OCI-LY7 (cell line): ENCODE data around the gene SH3BP1. TPM values are rescaled to one million over a fixed set of nuclear protein-coding genes. Genes with fewer than 3 reads are reported as not detected.

Source experiments
- BruUV-seq: library from RNA; stranded (reverse); fragments of 400-500 nt; replicated peaks from 2 replicates; lab custom pipeline; 2021; lab: Mats Ljungman, UMichigan
- CTCF ChIA-PET: fragments of 300-600 bp; sonication (Branson Sonifier 250); formaldehyde crosslinking; loops from one replicate; lab custom pipeline; 2022; ENCODE audit warnings: antibody characterized with exemption; ENCODE audit not compliant: unreplicated experiment; lab: Charles Lee
- POLR2A ChIA-PET: fragments of 300-600 bp; sonication (Branson Sonifier 250); formaldehyde crosslinking; loops from one replicate; lab custom pipeline; 2022; ENCODE audit warnings: antibody characterized with exemption; lab: Charles Lee
- DNase-seq: peaks from one replicate; pipeline ENCODE4 v3.0.0-alpha.2; 2015; ENCODE audit warnings: low spot score
- H2AFZ ChIP-seq: fragments of 200-600 bp; sonication (generic), shearing (Covaris generic); 2 replicates; pipeline ENCODE4 v1.6.1; 2014; ENCODE audit warnings: mild to moderate bottlenecking, antibody characterized with exemption, low read length, moderate library complexity
- H3K27ac ChIP-seq: fragments of 200-600 bp; sonication (generic); 2 replicates; pipeline ENCODE4 v1.5.1; 2014; ENCODE audit warnings: mixed run types, low read depth, mild to moderate bottlenecking, moderate library complexity, low read length, inconsistent platforms; ENCODE audit not compliant: poor library complexity, severe bottlenecking
- H3K36me3 ChIP-seq: fragments of 200-600 bp; sonication (generic); 2 replicates; pipeline ENCODE4 v1.6.1; 2014; ENCODE audit warnings: mild to moderate bottlenecking, antibody characterized with exemption, low read length, moderate library complexity, mixed read lengths; ENCODE audit not compliant: insufficient read depth
- H3K4me1 ChIP-seq: fragments of 200-600 bp; sonication (generic); 2 replicates; pipeline ENCODE4 v1.5.1; 2014; ENCODE audit warnings: mild to moderate bottlenecking, low read length; ENCODE audit not compliant: insufficient read depth, poor library complexity, severe bottlenecking
- H3K4me2 ChIP-seq: fragments of 200-600 bp; sonication (generic); 2 replicates; pipeline ENCODE4 v1.6.1; 2014; ENCODE audit warnings: mild to moderate bottlenecking, low read length
- H3K4me3 ChIP-seq: fragments of 200-600 bp; sonication (generic); 2 replicates; pipeline ENCODE4 v1.5.1; 2014; ENCODE audit warnings: mild to moderate bottlenecking, low read depth, low read length; ENCODE audit not compliant: poor library complexity, severe bottlenecking
- H3K79me2 ChIP-seq: fragments of 200-600 bp; sonication (generic); 2 replicates; pipeline ENCODE4 v1.6.1; 2016; ENCODE audit warnings: low read depth, mild to moderate bottlenecking, low read length, moderate library complexity, mixed read lengths; ENCODE audit not compliant: insufficient read depth
- H3K9me2 ChIP-seq: fragments of 200-600 bp; sonication (generic); 2 replicates; pipeline ENCODE4 v1.6.1; 2016; ENCODE audit warnings: mild to moderate bottlenecking, low read length, mixed read lengths; ENCODE audit not compliant: insufficient read depth
- H3K9me3 ChIP-seq: fragments of 200-600 bp; sonication (generic); 2 replicates; pipeline ENCODE4 v1.6.1; 2014; ENCODE audit warnings: mild to moderate bottlenecking, mixed run types, low read length, mixed read lengths
- H4K20me1 ChIP-seq: fragments of 200-600 bp; sonication (generic); 2 replicates; pipeline ENCODE4 v1.6.1; 2014; ENCODE audit warnings: mild to moderate bottlenecking, antibody characterized with exemption, low read length, moderate library complexity, mixed read lengths; ENCODE audit not compliant: insufficient read depth
- EZH2phosphoT487 ChIP-seq: fragments of 200-600 bp; sonication (generic); IDR thresholded peaks from 2 replicates; pipeline ENCODE4 v1.6.1; 2018; ENCODE audit warnings: low read depth, borderline replicate concordance, mild to moderate bottlenecking, mixed run types, antibody characterized with exemption, low read length, moderate library complexity, mixed read lengths
- intact Hi-C: fragments of 100-400 bp; cut with micrococcal nuclease; formaldehyde crosslinking; loops from one replicate; pipeline ENCODE4 v1.10.0; 2022; ENCODE audit not compliant: unreplicated experiment
- total RNA-seq, 2 experiments: library from RNA; depleted of rRNA in 1 of 2; stranded (reverse); fragments of >200 nt in 1 of 2; shearing (Covaris generic) in 1 of 2; gene quantifications; 2 replicates each; pipeline ENCODE4 v1.2.3, GENCODE V29; 2014 to 2022
- TF ChIP-seq, protein P1 (sequence below): fragments of 200-600 bp; sonication (generic); conservative IDR thresholded peaks from 2 replicates; pipeline ENCODE4 v1.5.1; 2014; ENCODE audit warnings: mild to moderate bottlenecking, antibody characterized with exemption, low read length, moderate library complexity, mixed read lengths

Gene SH3BP1
- total RNA-seq, 2 experiments from 2014 or later, result 15.3 to 48.4 TPM

DNA sequence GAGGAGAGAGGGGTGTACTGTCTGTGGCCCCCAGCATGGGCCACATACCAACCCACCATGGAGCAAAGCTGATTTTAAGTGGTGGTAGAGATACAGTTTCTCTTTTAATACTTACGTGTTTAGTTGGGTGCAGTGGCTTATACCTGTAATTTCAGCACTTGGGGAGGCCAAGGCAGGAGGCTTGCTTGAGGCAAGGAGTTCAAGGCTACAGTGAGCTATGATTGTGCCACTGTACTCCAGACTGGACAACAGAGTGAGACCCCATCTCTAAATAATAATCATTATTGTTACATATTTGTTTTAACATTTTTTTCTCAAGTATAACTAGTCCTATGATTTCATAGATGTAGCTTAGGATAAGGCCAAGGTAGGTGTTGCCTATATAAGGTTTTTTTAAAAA lies 22.0 kb upstream of the SH3BP1 start:
- BruUV-seq, result TSS peak; percentile 69
- no peak overlapping the region for H3K4me3 ChIP-seq
- no peaks in the 10 kb centered on the region for H3K9me2 ChIP-seq
- TF ChIP-seq, protein P1, sequence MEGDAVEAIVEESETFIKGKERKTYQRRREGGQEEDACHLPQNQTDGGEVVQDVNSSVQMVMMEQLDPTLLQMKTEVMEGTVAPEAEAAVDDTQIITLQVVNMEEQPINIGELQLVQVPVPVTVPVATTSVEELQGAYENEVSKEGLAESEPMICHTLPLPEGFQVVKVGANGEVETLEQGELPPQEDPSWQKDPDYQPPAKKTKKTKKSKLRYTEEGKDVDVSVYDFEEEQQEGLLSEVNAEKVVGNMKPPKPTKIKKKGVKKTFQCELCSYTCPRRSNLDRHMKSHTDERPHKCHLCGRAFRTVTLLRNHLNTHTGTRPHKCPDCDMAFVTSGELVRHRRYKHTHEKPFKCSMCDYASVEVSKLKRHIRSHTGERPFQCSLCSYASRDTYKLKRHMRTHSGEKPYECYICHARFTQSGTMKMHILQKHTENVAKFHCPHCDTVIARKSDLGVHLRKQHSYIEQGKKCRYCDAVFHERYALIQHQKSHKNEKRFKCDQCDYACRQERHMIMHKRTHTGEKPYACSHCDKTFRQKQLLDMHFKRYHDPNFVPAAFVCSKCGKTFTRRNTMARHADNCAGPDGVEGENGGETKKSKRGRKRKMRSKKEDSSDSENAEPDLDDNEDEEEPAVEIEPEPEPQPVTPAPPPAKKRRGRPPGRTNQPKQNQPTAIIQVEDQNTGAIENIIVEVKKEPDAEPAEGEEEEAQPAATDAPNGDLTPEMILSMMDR, result no peak
- no peak for TF ChIP-seq EZH2phosphoT487
- peak overlapping the region; percentile 64; the same call in 1 of the 2 replicates for H3K4me2 ChIP-seq
- peaks cover 84% of the 10 kb centered on the region for H3K36me3 ChIP-seq
- ChIA-PET POLR2A (interaction anchor here (1.7 to 2.8 kb wide), 2 partner anchors 9 to 10 kb away, joined by 4 to 25 read pairs; partner anchors contain the start of gene GGA1), CTCF (no interaction called here)
- peaks cover 24% of the 10 kb centered on the region for H3K4me1 ChIP-seq
- H4K20me1 ChIP-seq, result no peaks in the 10 kb centered on the region
- H2AFZ ChIP-seq, result no peak overlapping the region
- intact Hi-C loops, result no loop called here
- no peaks in the 10 kb centered on the region for H3K79me2 ChIP-seq
- peak overlapping the region; percentile 85 for H3K27ac ChIP-seq
- DNase-seq, result no peak
- no peaks in the 10 kb centered on the region for H3K9me3 ChIP-seq

DNA sequence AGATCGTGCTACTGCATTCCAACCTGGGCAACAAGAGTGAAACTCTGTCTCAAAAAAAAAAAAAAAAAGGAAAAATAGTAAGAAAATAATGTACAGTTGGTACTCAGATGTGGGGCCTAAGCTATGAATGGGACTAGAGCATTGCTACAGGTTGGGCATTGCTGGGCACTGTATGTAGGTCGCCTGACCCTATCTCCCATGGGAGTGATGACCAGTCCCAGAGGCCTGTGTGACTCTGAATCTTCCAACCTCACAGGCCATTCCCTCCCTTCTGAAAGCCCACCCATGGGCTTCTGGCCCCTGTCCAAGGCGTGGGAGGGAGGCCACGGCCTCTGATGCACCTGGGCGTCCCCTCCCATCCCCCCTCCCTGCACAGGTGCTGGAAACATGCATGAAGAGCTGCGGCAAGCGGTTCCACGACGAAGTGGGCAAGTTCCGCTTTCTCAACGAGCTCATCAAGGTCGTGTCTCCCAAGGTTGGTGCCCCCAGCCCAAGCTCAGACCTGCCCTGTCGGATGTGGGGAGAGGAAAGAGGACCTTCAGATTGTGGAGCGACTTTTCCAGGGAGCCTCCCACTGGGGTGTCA lies 21.3 kb upstream of the SH3BP1 start:
- TF ChIP-seq, protein P1, result no peak
- no peak for TF ChIP-seq EZH2phosphoT487
- ChIA-PET CTCF (interaction anchor here (0.6 to 1.3 kb wide), 5 partner anchors 9 to 727 kb away, joined by 3 to 7 read pairs (median 6); partner anchors contain the start of gene RAC2), POLR2A (interaction anchor here (0.7 to 2.8 kb wide), 5 partner anchors 9 to 60 kb away, joined by 3 to 25 read pairs (median 4); partner anchors contain the start of genes GGA1 and PDXP)
- Histone ChIP-seq H3K27ac (peak overlapping the region; percentile 85), H4K20me1 (no peaks in the 10 kb centered on the region), H3K9me3 (no peaks in the 10 kb centered on the region), H3K4me1 (peaks cover 25% of the 10 kb centered on the region), H3K4me3 (peak overlapping the region; percentile 20), H3K9me2 (no peaks in the 10 kb centered on the region), H3K79me2 (no peaks in the 10 kb centered on the region), H3K36me3 (peaks cover 86% of the 10 kb centered on the region), H2AFZ (no peak overlapping the region), H3K4me2 (peak overlapping the region; percentile 64)
- no TSS peak for BruUV-seq
- intact Hi-C loops, result no loop called here
- DNase-seq, result peak; percentile 88

DNA sequence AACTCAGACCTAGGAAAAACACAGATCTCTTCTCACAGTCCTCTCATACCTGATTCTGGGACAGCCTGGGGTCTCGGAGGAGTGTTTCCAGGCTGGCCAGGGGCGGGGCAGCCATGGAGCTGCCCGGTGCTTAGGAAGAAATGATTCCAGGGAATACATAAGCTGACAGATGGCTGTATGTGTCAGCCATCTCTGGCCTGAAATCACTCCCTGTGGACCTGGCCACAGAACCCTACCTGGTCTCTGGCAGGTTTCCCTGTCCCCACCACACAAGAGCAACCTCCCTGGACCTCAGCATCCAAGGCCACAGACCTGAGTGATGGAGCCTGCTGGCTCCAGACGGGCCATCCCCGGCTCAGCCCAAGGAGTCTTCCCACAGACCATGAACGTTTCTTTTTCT lies 20.8 kb upstream of the SH3BP1 start:
- peak overlapping the region; percentile 20 for H3K4me3 ChIP-seq
- no peaks in the 10 kb centered on the region for H3K9me2 ChIP-seq
- intact Hi-C loops, result no loop called here
- BruUV-seq, result no TSS peak
- H4K20me1 ChIP-seq, result no peaks in the 10 kb centered on the region
- peaks cover 30% of the 10 kb centered on the region for H3K4me1 ChIP-seq
- H3K4me2 ChIP-seq, result peak overlapping the region; percentile 64
- H3K36me3 ChIP-seq, result peaks cover 87% of the 10 kb centered on the region
- no peak overlapping the region for H2AFZ ChIP-seq
- H3K27ac ChIP-seq, result peak overlapping the region; percentile 85
- CTCF ChIA-PET, result interaction anchor here (0.6 to 1.3 kb wide), 5 partner anchors 9 to 726 kb away, joined by 3 to 7 read pairs (median 6); partner anchors contain the start of gene RAC2
- H3K79me2 ChIP-seq, result no peaks in the 10 kb centered on the region
- POLR2A ChIA-PET, result interaction anchor here (0.7 to 2.8 kb wide), 5 partner anchors 8 to 59 kb away, joined by 3 to 25 read pairs (median 4); partner anchors contain the start of genes GGA1 and PDXP
- H3K9me3 ChIP-seq, result no peaks in the 10 kb centered on the region
- TF ChIP-seq, protein P1, result no peak
- no peak for TF ChIP-seq EZH2phosphoT487
- DNase-seq, result no peak
